ENCODE measurements around the gene SLC2A10.

The SLC2A10 gene

GRCh38 chr20:46703435-46703834 lies 6.0 kb upstream of the SLC2A10 start:
- no peak for DNase-seq (ENCODE audit: low read depth)

GRCh38 chr20:46704714-46705377 lies 4.6 kb upstream of the SLC2A10 start:
- DNase-seq (ENCODE audit: low read depth) = no peak

GRCh38 chr20:46705378-46705729 lies 4.1 kb upstream of the SLC2A10 start:
- DNase-seq (ENCODE audit: low read depth) = no peak

- no peak for DNase-seq (ENCODE audit: low read depth)
These were observed 3.2 kb upstream of the SLC2A10 start for GRCh38 chr20:46706242-46706641.

GRCh38 chr20:46708172-46708860 lies 1.1 kb upstream of the SLC2A10 start:
- no peak for DNase-seq (ENCODE audit: low read depth)

GRCh38 chr20:46709055-46709458 lies 392 bp upstream of the SLC2A10 start:
- no peak for DNase-seq (ENCODE audit: low read depth)

- no peak for DNase-seq (ENCODE audit: low read depth)
These were observed 884 bp downstream of the SLC2A10 start for GRCh38 chr20:46710153-46710913.

- no peak for DNase-seq (ENCODE audit: low read depth)
These were observed 2.7 kb downstream of the SLC2A10 start for GRCh38 chr20:46712056-46712636.

- DNase-seq (ENCODE audit: low read depth) = no peak
These were observed 4.7 kb downstream of the SLC2A10 start for GRCh38 chr20:46713957-46714834.

GRCh38 chr20:46715292-46715756 lies 5.9 kb downstream of the SLC2A10 start:
- DNase-seq (ENCODE audit: low read depth) = no peak

GRCh38 chr20:46717818-46718541 lies 8.5 kb downstream of the SLC2A10 start:
- DNase-seq (ENCODE audit: low read depth) = no peak

GRCh38 chr20:46720019-46720418 lies 10.6 kb downstream of the SLC2A10 start:
- DNase-seq (ENCODE audit: low read depth) = no peak

GRCh38 chr20:46720776-46721425 lies 11.5 kb downstream of the SLC2A10 start:
- no peak for DNase-seq (ENCODE audit: low read depth)

- no peak for DNase-seq (ENCODE audit: low read depth)
These were observed 12.0 kb downstream of the SLC2A10 start for GRCh38 chr20:46721476-46721875.

- DNase-seq (ENCODE audit: low read depth) = no peak
These were observed 13.0 kb downstream of the SLC2A10 start for GRCh38 chr20:46722450-46722849.

GRCh38 chr20:46723039-46723438 lies 13.6 kb downstream of the SLC2A10 start:
- DNase-seq (ENCODE audit: low read depth) = no peak

- DNase-seq (ENCODE audit: low read depth) = no peak
These were observed 15.0 kb downstream of the SLC2A10 start for GRCh38 chr20:46724343-46724959.

GRCh38 chr20:46725186-46726165 lies 16.0 kb downstream of the SLC2A10 start:
- DNase-seq (ENCODE audit: low read depth) = no peak

- DNase-seq (ENCODE audit: low read depth) = no peak
These were observed 22.3 kb downstream of the SLC2A10 start for GRCh38 chr20:46731770-46732169.

Measured in HS-27A (cell line).